ENCODE results near the gene ATP2A1. TPM values are rescaled to one million over a fixed set of nuclear protein-coding genes. Genes with fewer than 3 reads are reported as not detected.

Gene ATP2A1
- total and polyA plus RNA-seq, 2 donors (not counting 3 experiments of a cell fraction or from before 2014, with no cell fraction given), result 1.2 to 2.5 TPM

- peak overlapping the region; percentile 24 for H3K4me2 ChIP-seq (ENCODE audit: insufficient read depth, low read length)
- no peaks in the 10 kb centered on the region for H3K9me3 ChIP-seq (replicated peaks; ENCODE audit: control insufficient read depth, insufficient read depth, low read length)
- H3K9me1 ChIP-seq (replicated peaks; ENCODE audit: control insufficient read depth, extremely low read depth, insufficient read depth, low read length), result no peaks in the 10 kb centered on the region
- H3K79me2 ChIP-seq (ENCODE audit: control insufficient read depth, insufficient read depth, low read length), result no peaks in the 10 kb centered on the region
- ChIA-PET POLR2A (no interaction called here), CTCF (interaction anchor here (2.5 kb wide), 1 partner anchor 64 kb away, joined by 16 read pairs; no protein-coding TSS in a partner anchor)
- no peaks in the 10 kb centered on the region for H3K36me3 ChIP-seq (ENCODE audit: control insufficient read depth in 2 of 2, extremely low read depth in 1 of 2, insufficient read depth in 2 of 2, low read length in 2 of 2)
- TF ChIP-seq, protein P1, sequence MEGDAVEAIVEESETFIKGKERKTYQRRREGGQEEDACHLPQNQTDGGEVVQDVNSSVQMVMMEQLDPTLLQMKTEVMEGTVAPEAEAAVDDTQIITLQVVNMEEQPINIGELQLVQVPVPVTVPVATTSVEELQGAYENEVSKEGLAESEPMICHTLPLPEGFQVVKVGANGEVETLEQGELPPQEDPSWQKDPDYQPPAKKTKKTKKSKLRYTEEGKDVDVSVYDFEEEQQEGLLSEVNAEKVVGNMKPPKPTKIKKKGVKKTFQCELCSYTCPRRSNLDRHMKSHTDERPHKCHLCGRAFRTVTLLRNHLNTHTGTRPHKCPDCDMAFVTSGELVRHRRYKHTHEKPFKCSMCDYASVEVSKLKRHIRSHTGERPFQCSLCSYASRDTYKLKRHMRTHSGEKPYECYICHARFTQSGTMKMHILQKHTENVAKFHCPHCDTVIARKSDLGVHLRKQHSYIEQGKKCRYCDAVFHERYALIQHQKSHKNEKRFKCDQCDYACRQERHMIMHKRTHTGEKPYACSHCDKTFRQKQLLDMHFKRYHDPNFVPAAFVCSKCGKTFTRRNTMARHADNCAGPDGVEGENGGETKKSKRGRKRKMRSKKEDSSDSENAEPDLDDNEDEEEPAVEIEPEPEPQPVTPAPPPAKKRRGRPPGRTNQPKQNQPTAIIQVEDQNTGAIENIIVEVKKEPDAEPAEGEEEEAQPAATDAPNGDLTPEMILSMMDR (IDR thresholded peaks at IDR 0.05; ENCODE audit: extremely low read depth in 1 of 2, insufficient read depth in 1 of 2, low read depth in 1 of 2, low read length in 2 of 2), result no peak
- TF ChIP-seq GATA2 (IDR thresholded peaks at IDR 0.05; ENCODE audit: insufficient read depth, insufficient read length, low read depth, low read length), result no peak
- no peak for FAIRE-seq
- DNase-seq (ENCODE audit: low read depth, low spot score), result no peak
- no peak overlapping the region for H3K27ac ChIP-seq (ENCODE audit: insufficient read depth, low read depth, low read length)
- H3K9ac ChIP-seq (replicated peaks; ENCODE audit: extremely low read depth, insufficient read depth, low read length), result no peak overlapping the region
- H3K4me3 ChIP-seq (replicated peaks in 1 of 3; ENCODE audit: insufficient read depth in 1 of 3, low read depth in 1 of 3, low read length in 3 of 3), result no peak overlapping the region
- no TSS peak for BruUV-seq (replicated peaks)
- dilution Hi-C loops (cut with MboI; ENCODE audit: extremely low pct_ligation_motif_present, low sequenced_read_pairs), result no loop called here
- no peaks in the 10 kb centered on the region for H3K27me3 ChIP-seq (ENCODE audit: control insufficient read depth in 2 of 2, insufficient read depth in 2 of 2, low read length in 2 of 2)
- H2AFZ ChIP-seq (ENCODE audit: low read depth, low read length), result peak overlapping the region; percentile 73
- H4K20me1 ChIP-seq (replicated peaks; ENCODE audit: control insufficient read depth, extremely low read depth, insufficient read depth, low read length), result no peaks in the 10 kb centered on the region
- H3K4me1 ChIP-seq (ENCODE audit: control insufficient read depth, extremely low read depth, insufficient read depth, low read length), result peaks cover 12% of the 10 kb centered on the region
- intact Hi-C loops (cut with micrococcal nuclease), result no loop called here
Observed at GRCh38 chr16:28880589-28880915, 2.3 kb downstream of the ATP2A1 start.

DNA sequence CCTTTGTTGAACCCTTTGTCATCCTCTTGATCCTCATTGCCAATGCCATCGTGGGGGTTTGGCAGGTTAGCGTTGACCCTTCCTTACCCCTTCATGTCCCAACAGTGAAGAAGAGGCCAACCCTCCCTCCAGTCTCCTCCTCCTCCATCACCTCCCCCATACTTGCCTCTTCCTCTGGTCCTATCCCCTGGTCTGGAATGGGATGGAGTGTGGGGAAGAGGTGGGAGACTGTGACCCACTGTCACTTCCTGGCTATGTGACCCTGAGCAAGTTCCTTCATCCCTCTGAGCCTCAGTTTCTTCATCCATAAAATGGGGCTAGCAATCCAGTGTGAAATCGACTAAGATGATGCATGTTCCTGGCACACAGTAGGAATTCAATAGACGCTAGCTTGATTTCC is 2.7 kb downstream of the ATP2A1 start:
- FAIRE-seq, result no peak

More for the DNA sequence above, 2.7 kb downstream of the ATP2A1 start:
- Histone ChIP-seq H3K9me1 (replicated peaks; ENCODE audit: control insufficient read depth, extremely low read depth, insufficient read depth, low read length) (no peaks in the 10 kb centered on the region), H4K20me1 (replicated peaks; ENCODE audit: control insufficient read depth, extremely low read depth, insufficient read depth, low read length) (no peaks in the 10 kb centered on the region), H3K9ac (replicated peaks; ENCODE audit: extremely low read depth, insufficient read depth, low read length) (no peak overlapping the region), H3K36me3 (ENCODE audit: control insufficient read depth in 2 of 2, extremely low read depth in 1 of 2, insufficient read depth in 2 of 2, low read length in 2 of 2) (no peaks in the 10 kb centered on the region), H2AFZ (ENCODE audit: low read depth, low read length) (no peak overlapping the region), H3K4me2 (ENCODE audit: insufficient read depth, low read length) (no peak overlapping the region), H3K27ac (ENCODE audit: insufficient read depth, low read depth, low read length) (no peak overlapping the region), H3K27me3 (ENCODE audit: control insufficient read depth in 2 of 2, insufficient read depth in 2 of 2, low read length in 2 of 2) (no peaks in the 10 kb centered on the region), H3K4me1 (ENCODE audit: control insufficient read depth, extremely low read depth, insufficient read depth, low read length) (peaks cover 12% of the 10 kb centered on the region), H3K4me3 (replicated peaks in 1 of 3; ENCODE audit: insufficient read depth in 1 of 3, low read depth in 1 of 3, low read length in 3 of 3) (no peak overlapping the region), H3K9me3 (replicated peaks; ENCODE audit: control insufficient read depth, insufficient read depth, low read length) (no peaks in the 10 kb centered on the region), H3K79me2 (ENCODE audit: control insufficient read depth, insufficient read depth, low read length) (no peaks in the 10 kb centered on the region)
- DNase-seq (ENCODE audit: low read depth, low spot score), result no peak
- CTCF ChIA-PET, result interaction anchor here (2.5 kb wide), 1 partner anchor 64 kb away, joined by 16 read pairs; no protein-coding TSS in a partner anchor
- dilution Hi-C loops (cut with MboI; ENCODE audit: extremely low pct_ligation_motif_present, low sequenced_read_pairs) (no loop called here), intact Hi-C loops (cut with micrococcal nuclease) (no loop called here)
- TF ChIP-seq, protein P1 (IDR thresholded peaks at IDR 0.05; ENCODE audit: extremely low read depth in 1 of 2, insufficient read depth in 1 of 2, low read depth in 1 of 2, low read length in 2 of 2), result no peak
- TF ChIP-seq POLR2AphosphoS5 (IDR thresholded peaks at IDR 0.05; ENCODE audit: insufficient read depth, low read depth, low read length) (no peak), GATA2 (IDR thresholded peaks at IDR 0.05; ENCODE audit: insufficient read depth, insufficient read length, low read depth, low read length) (no peak), FOS (IDR thresholded peaks at IDR 0.05; ENCODE audit: borderline replicate concordance, insufficient read depth, low read length) (no peak), MAX (IDR thresholded peaks at IDR 0.05; ENCODE audit: insufficient read depth, insufficient read length) (no peak), JUN (IDR thresholded peaks at IDR 0.05; ENCODE audit: borderline replicate concordance, insufficient read depth, insufficient read length, low read depth) (no peak), EZH2 (IDR thresholded peaks at IDR 0.05; ENCODE audit: borderline replicate concordance, low read depth, low read length, severe bottlenecking) (no peak), MYC (IDR thresholded peaks at IDR 0.05; ENCODE audit: low read depth, low read length) (no peak), POLR2A (IDR thresholded peaks at IDR 0.05; ENCODE audit: low read depth, low read length) (no peak)
- POLR2A ChIA-PET, result no interaction called here
- no TSS peak for BruUV-seq (replicated peaks)
